ENCODE measurements around the gene PLD5.

The PLD5 gene

DNA sequence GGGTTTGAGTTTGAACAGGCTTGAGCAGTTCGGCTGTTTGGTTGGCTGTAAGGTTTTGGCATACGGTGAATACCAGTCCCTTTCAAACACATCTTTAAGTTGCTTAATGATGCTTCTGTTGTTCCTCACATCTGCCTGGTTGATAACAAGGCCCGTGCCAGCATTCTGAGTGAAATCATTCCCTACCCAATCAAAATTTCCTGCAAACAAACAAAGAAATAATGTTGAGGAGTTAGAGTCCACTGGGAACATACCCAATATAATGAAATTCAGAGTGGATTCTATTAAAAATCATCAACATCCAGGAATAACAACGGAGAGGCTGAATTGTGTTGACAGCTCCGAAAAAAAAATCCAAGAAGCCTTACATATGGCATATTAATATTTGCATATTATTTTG lies 434.6 kb downstream of the PLD5 start:
- TF ChIP-seq, protein P1, sequence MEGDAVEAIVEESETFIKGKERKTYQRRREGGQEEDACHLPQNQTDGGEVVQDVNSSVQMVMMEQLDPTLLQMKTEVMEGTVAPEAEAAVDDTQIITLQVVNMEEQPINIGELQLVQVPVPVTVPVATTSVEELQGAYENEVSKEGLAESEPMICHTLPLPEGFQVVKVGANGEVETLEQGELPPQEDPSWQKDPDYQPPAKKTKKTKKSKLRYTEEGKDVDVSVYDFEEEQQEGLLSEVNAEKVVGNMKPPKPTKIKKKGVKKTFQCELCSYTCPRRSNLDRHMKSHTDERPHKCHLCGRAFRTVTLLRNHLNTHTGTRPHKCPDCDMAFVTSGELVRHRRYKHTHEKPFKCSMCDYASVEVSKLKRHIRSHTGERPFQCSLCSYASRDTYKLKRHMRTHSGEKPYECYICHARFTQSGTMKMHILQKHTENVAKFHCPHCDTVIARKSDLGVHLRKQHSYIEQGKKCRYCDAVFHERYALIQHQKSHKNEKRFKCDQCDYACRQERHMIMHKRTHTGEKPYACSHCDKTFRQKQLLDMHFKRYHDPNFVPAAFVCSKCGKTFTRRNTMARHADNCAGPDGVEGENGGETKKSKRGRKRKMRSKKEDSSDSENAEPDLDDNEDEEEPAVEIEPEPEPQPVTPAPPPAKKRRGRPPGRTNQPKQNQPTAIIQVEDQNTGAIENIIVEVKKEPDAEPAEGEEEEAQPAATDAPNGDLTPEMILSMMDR (IDR thresholded peaks at IDR 0.05; ENCODE audit: low read depth, low read length), result no peak
- no peak for DNase-seq (ENCODE audit: low read depth in 2 of 2)
- no peak overlapping the region for H3K4me3 ChIP-seq (replicated peaks in 1 of 2; ENCODE audit: low read depth in 2 of 2, low read length in 2 of 2)

DNA sequence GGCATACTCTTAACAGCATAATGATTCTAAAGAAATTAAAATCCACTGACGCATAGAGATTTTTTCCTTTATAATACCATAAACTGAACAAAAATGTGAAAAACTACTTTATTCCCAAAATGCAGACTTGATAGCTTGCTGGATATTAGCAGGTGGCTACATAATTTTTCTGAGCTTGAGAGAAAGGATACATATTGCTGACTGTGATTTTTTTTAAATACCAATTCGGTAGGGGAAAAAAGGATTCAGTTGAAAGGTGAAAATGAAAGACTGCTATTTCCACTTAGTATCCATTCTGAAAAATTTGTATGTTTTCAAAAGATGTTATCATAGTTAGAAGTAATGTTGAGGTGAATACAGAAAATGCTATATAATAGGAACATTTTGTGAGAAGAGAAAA lies 435.6 kb downstream of the PLD5 start:
- H3K4me3 ChIP-seq (replicated peaks in 1 of 2; ENCODE audit: low read depth in 2 of 2, low read length in 2 of 2), result no peak overlapping the region
- TF ChIP-seq, protein P1 (IDR thresholded peaks at IDR 0.05; ENCODE audit: low read depth, low read length), result no peak
- no peak for DNase-seq (ENCODE audit: low read depth in 2 of 2)

DNA sequence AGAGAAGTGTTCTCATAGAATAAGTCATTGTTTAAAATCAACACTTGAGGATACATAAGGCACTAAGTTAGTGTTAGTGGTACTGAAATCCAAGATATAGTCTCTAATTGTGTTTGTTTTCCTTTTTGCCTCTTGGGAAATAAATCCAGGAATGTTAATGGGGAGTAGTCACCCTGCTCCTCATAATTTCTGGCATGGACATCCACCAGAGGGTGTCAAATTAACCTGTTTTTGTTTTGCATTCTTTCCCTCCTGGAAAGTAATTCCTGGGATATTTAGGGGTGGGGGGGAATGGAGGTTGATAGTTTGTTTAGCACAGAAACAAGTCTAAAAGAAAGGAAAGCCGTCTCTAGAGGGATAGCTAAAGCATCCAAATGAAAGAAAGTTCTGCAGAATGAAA lies 437.8 kb downstream of the PLD5 start:
- TF ChIP-seq, protein P1 (IDR thresholded peaks at IDR 0.05; ENCODE audit: low read depth, low read length), result no peak
- H3K4me3 ChIP-seq (replicated peaks in 1 of 2; ENCODE audit: low read depth in 2 of 2, low read length in 2 of 2), result no peak overlapping the region
- no peak for DNase-seq (ENCODE audit: low read depth in 2 of 2)

DNA sequence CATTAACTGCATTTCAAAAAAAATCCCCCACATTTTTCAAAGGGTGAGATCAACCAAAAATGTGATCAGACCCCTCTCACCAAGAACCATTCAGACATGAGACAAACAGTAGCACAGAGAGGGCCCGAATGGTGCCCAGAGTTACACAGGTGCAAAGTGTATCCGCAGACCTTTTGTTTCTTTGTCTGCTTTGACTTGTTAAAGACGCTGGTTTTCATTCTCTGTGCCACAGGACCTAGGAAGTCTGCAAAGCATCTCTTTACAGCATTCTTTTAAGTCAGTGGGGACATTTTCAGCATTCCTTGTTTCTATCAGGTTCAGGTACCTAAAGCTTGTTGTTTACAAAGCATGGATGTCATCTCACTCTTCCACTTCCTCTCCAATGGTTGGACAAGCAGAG lies 438.4 kb downstream of the PLD5 start:
- TF ChIP-seq, protein P1 (IDR thresholded peaks at IDR 0.05; ENCODE audit: low read depth, low read length), result no peak

DNA sequence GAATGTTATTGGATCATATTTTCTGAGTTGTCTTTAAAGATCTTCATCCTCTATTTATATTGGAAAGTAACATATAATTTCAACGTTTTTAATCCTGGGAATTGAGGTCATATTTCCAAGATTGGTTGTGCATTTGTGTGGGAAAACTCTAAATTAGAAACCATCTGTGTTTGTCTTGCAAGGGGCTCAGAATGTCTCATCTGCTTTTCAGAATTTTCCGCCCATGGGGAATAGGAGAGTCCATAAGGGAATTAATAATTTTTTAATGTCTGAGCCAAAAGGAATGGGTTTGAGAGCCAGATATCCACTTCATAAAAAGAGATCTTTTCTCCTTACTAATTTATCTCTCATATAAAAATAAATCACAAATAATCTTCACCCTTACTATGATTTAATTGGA lies 440.8 kb downstream of the PLD5 start:
- H3K4me3 ChIP-seq (replicated peaks in 1 of 2; ENCODE audit: low read depth in 2 of 2, low read length in 2 of 2), result no peak overlapping the region
- TF ChIP-seq, protein P1 (IDR thresholded peaks at IDR 0.05; ENCODE audit: low read depth, low read length), result no peak

More for the DNA sequence above, 438.4 kb downstream of the PLD5 start:
- DNase-seq (ENCODE audit: low read depth in 2 of 2), result no peak
- no peak overlapping the region for H3K4me3 ChIP-seq (replicated peaks in 1 of 2; ENCODE audit: low read depth in 2 of 2, low read length in 2 of 2)

DNA sequence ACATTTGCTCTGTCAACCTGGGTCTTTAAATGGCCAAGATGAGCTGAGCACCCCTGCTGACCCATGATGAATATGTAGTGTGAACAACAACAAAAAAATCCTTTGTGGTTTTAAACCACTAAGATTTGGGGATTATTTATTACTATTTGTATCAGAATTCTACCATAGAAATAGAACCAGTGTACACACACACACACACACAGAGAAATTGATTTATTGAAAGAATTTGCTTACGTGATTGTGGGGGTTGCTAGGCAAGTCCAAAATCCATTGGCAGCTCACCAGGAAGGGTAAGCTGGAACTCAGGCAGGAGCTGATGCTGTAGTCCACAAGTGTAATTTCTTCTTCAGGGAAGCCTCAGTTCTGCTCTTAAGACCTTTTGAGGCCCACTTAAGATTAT lies 443.1 kb downstream of the PLD5 start:
- TF ChIP-seq, protein P1 (IDR thresholded peaks at IDR 0.05; ENCODE audit: low read depth, low read length), result no peak
- H3K4me3 ChIP-seq (replicated peaks in 1 of 2; ENCODE audit: low read depth in 2 of 2, low read length in 2 of 2), result no peak overlapping the region
- DNase-seq (ENCODE audit: low read depth in 2 of 2), result no peak

More for the DNA sequence above, 440.8 kb downstream of the PLD5 start:
- DNase-seq (ENCODE audit: low read depth in 2 of 2), result no peak

DNA sequence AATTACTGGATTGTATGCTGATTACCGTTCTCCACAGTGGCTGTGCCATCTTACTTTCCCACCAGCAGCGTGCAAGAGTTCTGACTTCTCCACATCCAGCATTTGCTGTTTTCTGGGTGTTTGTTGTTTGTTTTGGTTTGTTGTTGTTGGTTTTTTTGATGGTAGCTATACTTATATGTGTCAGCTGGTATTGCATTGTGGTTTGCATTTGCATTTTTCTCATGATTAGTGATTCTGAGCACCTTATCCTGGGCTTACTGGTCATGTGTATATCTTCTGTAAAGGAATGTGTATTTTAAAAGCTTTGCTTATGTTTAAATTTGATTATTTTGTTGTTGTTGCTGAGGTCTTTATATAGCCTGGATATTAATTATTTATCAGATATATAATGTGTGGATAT lies 458.7 kb downstream of the PLD5 start:
- no peak for DNase-seq (ENCODE audit: low read depth in 2 of 2)
- H3K4me3 ChIP-seq (replicated peaks in 1 of 2; ENCODE audit: low read depth in 2 of 2, low read length in 2 of 2), result no peak overlapping the region
- TF ChIP-seq, protein P1 (IDR thresholded peaks at IDR 0.05; ENCODE audit: low read depth, low read length), result no peak
